SJSA1 (cell line): ENCODE data around the gene GAP43. TPM values are rescaled to one million over a fixed set of nuclear protein-coding genes. Genes with fewer than 3 reads are reported as not detected.

Source experiments
- DNase-seq, 2 experiments: peaks; one replicate each; pipeline ENCODE4 v3.0.0-alpha.2; 2015 to 2020; ENCODE audit warnings: low spot score in 2 of 2, low read depth in 1 of 2
- H3K27ac ChIP-seq: fragments of 250-450 bp; sonication (Bioruptor Pico); 2 replicates; pipeline ENCODE4 v1.5.1; 2020; ENCODE audit warnings: mild to moderate bottlenecking, moderate library complexity
- H3K27me3 ChIP-seq: fragments of 250-450 bp; sonication (Bioruptor Pico); replicated peaks from 2 replicates; pipeline ENCODE4 v1.5.1; 2020; ENCODE audit warnings: mild to moderate bottlenecking, moderate library complexity
- H3K36me3 ChIP-seq: fragments of 250-450 bp; sonication (Bioruptor Pico); 2 replicates; pipeline ENCODE4 v1.5.1; 2020; ENCODE audit warnings: mild to moderate bottlenecking
- H3K4me1 ChIP-seq: fragments of 250-450 bp; sonication (Bioruptor Pico); replicated peaks from 2 replicates; pipeline ENCODE4 v1.6.1; 2021; ENCODE audit warnings: mild to moderate bottlenecking
- H3K4me3 ChIP-seq: fragments of 250-450 bp; sonication (Bioruptor Pico); 2 replicates; pipeline ENCODE4 v1.5.1; 2020; ENCODE audit warnings: mild to moderate bottlenecking
- H3K9me3 ChIP-seq: fragments of 250-450 bp; sonication (Bioruptor Pico); replicated peaks from 2 replicates; pipeline ENCODE4 v1.5.1; 2020; ENCODE audit warnings: mild to moderate bottlenecking
- total RNA-seq: library from RNA; depleted of rRNA; stranded (reverse); fragments of >200 nt; shearing (Covaris generic); gene quantifications from 2 replicates; pipeline ENCODE4 v1.2.3, GENCODE V29; 2014

The GAP43 gene
- total RNA-seq, 1 experiment from 2014 or later, result not detected

DNA sequence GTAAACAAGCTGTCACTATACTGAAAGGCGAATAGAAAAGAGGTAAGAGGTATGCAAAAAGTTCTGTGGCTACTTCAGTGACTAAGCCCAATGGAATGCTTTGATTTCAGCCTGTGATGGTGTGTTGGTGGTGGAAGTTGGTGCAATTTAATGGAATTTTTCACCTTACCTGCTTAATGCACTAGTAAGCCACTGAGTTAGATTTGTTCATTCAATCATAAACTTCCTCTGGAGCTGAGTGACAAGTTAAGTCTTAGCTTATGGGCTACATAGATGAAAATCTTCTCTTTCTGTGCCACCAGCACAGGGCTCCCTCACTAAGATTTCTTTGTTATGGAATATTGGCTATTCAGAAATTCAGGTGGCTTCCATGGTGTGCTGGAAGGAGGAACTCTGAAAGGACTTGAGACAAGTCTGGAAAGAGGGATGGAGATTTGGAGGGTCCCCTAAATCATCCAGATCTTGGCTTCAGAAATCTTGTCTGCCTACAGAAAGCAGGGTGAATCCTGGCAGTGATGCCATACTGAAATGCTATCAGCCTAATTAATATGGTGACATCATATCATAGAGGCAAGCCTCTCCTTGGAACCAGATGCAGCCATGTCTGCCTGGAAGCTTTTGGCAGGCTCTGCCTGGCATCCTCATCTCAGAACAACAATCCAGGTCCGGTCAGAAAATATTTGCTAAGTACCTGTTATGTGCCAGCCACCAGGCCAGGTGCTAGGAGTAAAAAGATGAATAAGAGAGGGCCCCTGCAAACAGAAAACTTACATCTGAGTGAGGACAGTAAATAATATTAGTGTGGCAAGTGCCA, 8.1 kb upstream of the GAP43 start:
- no peaks in the 10 kb centered on the region for H3K36me3 ChIP-seq
- H3K4me1 ChIP-seq, result no peaks in the 10 kb centered on the region
- H3K4me3 ChIP-seq, result no peak overlapping the region
- no peaks in the 10 kb centered on the region for H3K9me3 ChIP-seq
- H3K27ac ChIP-seq, result no peak overlapping the region
- no peaks in the 10 kb centered on the region for H3K27me3 ChIP-seq
- no peak for DNase-seq

DNA sequence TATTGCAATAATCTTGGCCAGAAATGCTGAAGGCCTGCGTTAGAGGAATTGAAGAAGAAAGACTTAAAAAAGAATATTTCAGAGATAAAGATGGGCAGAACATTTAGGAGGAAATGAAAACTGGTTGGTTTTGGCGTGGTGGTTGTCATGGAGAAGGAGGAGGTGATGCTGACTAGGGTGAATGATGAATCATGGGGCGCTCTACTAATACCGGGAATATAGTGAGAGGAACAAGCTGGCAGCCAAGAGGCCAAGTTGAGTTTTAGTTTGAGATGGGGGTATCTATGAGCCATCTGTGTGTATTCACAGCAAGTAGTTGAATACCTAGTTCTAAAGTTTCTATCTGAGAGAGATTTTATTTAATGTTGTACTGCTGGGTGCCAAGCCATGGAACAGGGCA, 6.8 kb upstream of the GAP43 start:
- DNase-seq, result no peak
- Histone ChIP-seq H3K27me3 (no peaks in the 10 kb centered on the region), H3K9me3 (no peaks in the 10 kb centered on the region), H3K27ac (no peak overlapping the region), H3K4me3 (no peak overlapping the region), H3K4me1 (no peaks in the 10 kb centered on the region), H3K36me3 (no peaks in the 10 kb centered on the region)

DNA sequence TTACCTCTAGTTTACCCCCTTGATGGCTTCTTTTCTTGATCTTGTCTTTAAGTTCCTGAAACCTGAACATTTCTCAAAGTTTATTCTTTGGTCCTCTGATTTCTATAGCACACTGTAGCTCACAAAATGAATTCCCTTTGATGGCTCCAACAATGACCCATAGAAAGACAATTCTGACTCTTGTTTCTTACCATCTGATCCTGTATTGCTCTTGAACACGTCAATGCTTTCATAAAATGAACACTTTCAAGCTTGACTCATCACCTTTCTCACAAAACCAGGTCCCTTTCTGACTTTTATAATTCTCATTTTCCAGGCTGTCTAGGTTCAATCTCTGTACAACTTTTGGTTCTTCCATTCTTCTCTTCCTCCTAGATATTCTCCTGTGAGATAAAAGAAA, 5.7 kb upstream of the GAP43 start:
- no peak for DNase-seq
- no peak overlapping the region for H3K4me3 ChIP-seq
- no peaks in the 10 kb centered on the region for H3K36me3 ChIP-seq
- no peaks in the 10 kb centered on the region for H3K4me1 ChIP-seq
- no peak overlapping the region for H3K27ac ChIP-seq
- H3K27me3 ChIP-seq, result no peaks in the 10 kb centered on the region
- no peaks in the 10 kb centered on the region for H3K9me3 ChIP-seq

DNA sequence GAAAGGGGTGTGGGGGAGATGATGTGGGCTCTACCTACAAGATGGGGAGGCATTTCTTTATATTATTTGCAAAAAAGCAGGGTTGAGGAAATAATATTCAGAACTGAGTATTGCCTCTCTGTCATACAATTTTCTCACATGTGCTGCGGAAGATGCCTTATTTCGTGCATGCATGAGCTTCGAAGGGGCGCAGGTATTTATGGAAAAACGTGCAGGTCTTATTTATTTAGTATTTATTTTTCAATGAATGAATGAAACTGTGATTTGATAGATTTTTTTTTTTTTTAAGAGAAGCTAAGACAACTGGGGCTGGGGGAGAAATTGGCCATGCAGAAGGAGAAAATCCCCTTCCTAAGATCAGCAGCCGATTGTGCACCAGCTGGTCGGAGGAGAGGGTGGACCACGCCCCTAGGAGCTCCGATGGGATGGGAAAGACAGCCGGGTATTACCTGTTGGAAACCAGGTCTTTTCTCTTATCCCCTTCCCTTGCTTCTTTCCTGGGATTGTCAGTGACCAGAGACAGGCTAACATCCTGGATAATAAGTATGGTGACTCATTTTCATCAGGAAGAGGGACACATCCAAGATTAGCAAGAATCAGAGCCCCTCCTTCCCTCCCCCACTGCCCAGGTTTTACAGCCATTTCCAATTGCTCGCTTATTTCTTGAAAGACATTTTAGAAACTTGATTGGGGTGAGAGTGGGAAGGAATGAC, 875 bp downstream of the GAP43 start:
- Histone ChIP-seq H3K36me3 (no peaks in the 10 kb centered on the region), H3K27ac (no peak overlapping the region), H3K4me3 (no peak overlapping the region), H3K9me3 (no peaks in the 10 kb centered on the region), H3K4me1 (no peaks in the 10 kb centered on the region), H3K27me3 (no peaks in the 10 kb centered on the region; the same call in 1 of the 2 replicates)
- no peak for DNase-seq

- H3K4me1 ChIP-seq, result no peaks in the 10 kb centered on the region
- DNase-seq, result no peak
Measured at GRCh38 chr3:115624901-115625300, 1.6 kb downstream of the GAP43 start.

GRCh38 chr3:115626006-115626409, 2.7 kb downstream of the GAP43 start:
- H3K4me3 ChIP-seq, result no peak overlapping the region
- no peaks in the 10 kb centered on the region; the same call in none of the 2 replicates for H3K27me3 ChIP-seq
- H3K27ac ChIP-seq, result no peak overlapping the region
- no peaks in the 10 kb centered on the region for H3K4me1 ChIP-seq
- no peaks in the 10 kb centered on the region for H3K36me3 ChIP-seq
- no peaks in the 10 kb centered on the region for H3K9me3 ChIP-seq
- no peak for DNase-seq

More at GRCh38 chr3:115624901-115625300, 1.6 kb downstream of the GAP43 start:
- H3K27ac ChIP-seq, result no peak overlapping the region
- no peaks in the 10 kb centered on the region; the same call in 1 of the 2 replicates for H3K27me3 ChIP-seq
- no peaks in the 10 kb centered on the region for H3K36me3 ChIP-seq
- H3K4me3 ChIP-seq, result no peak overlapping the region
- no peaks in the 10 kb centered on the region for H3K9me3 ChIP-seq

DNA sequence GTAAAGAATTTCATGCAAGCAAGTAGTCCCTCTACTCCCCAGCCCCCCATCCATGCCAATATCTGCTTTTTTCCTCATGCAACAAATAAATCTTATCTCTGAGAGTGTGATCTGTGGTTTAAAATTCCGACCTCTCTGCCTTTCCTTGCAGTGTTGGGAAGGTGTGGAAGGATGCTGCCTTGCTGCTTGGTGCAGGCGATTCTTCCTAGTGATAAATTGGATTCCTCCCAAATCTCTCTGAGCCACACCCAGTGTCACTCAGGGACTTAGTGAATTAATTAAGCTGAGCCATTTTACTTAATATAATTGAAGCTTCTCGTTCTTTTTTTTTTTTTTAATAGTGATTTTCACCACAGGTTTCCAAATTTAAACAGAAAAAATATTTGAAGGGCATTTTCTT, 3.4 kb downstream of the GAP43 start:
- H3K4me1 ChIP-seq, result no peaks in the 10 kb centered on the region
- H3K36me3 ChIP-seq, result no peaks in the 10 kb centered on the region
- H3K27me3 ChIP-seq, result no peaks in the 10 kb centered on the region; the same call in none of the 2 replicates
- no peaks in the 10 kb centered on the region for H3K9me3 ChIP-seq
- no peak overlapping the region for H3K27ac ChIP-seq
- H3K4me3 ChIP-seq, result no peak overlapping the region
- DNase-seq, result no peak

- Histone ChIP-seq H3K36me3 (no peaks in the 10 kb centered on the region), H3K27ac (no peak overlapping the region), H3K4me3 (no peak overlapping the region), H3K9me3 (no peaks in the 10 kb centered on the region), H3K4me1 (no peaks in the 10 kb centered on the region), H3K27me3 (no peaks in the 10 kb centered on the region; the same call in none of the 2 replicates)
- no peak for DNase-seq
Measured at GRCh38 chr3:115627180-115628074, 4.1 kb downstream of the GAP43 start.

DNA sequence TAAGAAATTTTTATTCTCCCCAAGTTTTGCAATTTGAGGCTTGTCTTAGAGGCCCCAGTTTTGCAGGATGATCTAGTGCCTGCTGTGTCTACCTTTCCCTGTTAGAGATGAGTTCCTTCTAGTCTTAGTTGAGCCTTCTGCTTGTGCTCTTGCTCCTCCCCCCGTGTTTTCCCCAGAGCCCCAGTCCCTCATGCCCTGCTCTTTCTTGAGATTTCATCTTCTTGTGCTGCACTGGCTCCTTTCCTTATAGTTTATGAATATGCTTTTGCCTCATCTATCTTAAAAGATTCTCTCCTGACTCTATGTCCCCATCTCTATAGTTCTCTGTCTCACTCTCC, 4.7 kb downstream of the GAP43 start:
- DNase-seq, result no peak
- H3K27ac ChIP-seq, result no peak overlapping the region
- no peaks in the 10 kb centered on the region for H3K9me3 ChIP-seq
- H3K4me3 ChIP-seq, result no peak overlapping the region
- H3K36me3 ChIP-seq, result no peaks in the 10 kb centered on the region
- H3K4me1 ChIP-seq, result no peaks in the 10 kb centered on the region
- no peaks in the 10 kb centered on the region; the same call in none of the 2 replicates for H3K27me3 ChIP-seq

DNA sequence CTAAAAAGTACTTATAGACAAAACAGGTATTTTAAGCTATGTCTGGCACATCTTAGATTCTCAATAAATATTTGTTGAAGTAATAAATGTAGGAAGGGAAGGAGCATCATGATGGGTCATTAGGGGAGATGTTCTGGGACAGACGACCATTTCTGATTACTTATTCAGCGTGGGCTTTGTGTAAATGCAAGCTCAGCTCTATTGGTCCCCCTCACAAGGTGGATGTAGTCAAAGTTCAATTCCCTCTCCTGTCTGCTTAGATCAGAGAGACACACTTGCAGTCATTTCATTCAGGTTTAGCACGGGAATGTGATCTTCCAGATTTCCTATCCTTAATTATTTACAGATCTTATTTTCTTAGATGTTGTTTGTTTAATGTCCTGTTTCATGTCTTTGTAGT, 7.5 kb downstream of the GAP43 start:
- no peaks in the 10 kb centered on the region; the same call in 1 of the 2 replicates for H3K27me3 ChIP-seq
- no peak overlapping the region for H3K27ac ChIP-seq
- no peaks in the 10 kb centered on the region for H3K4me1 ChIP-seq
- no peaks in the 10 kb centered on the region for H3K36me3 ChIP-seq
- DNase-seq, result no peak
- no peaks in the 10 kb centered on the region for H3K9me3 ChIP-seq
- no peak overlapping the region for H3K4me3 ChIP-seq

GRCh38 chr3:115632026-115632425, 8.7 kb downstream of the GAP43 start:
- Histone ChIP-seq H3K27me3 (no peaks in the 10 kb centered on the region; the same call in 1 of the 2 replicates), H3K9me3 (no peaks in the 10 kb centered on the region), H3K27ac (no peak overlapping the region), H3K4me1 (no peaks in the 10 kb centered on the region), H3K4me3 (no peak overlapping the region), H3K36me3 (no peaks in the 10 kb centered on the region)
- DNase-seq, result no peak

GRCh38 chr3:115633467-115633866, 10.2 kb downstream of the GAP43 start:
- no peak overlapping the region for H3K4me3 ChIP-seq
- no peaks in the 10 kb centered on the region for H3K4me1 ChIP-seq
- H3K27ac ChIP-seq, result no peak overlapping the region
- H3K36me3 ChIP-seq, result no peaks in the 10 kb centered on the region
- DNase-seq, result no peak
- H3K27me3 ChIP-seq, result no peaks in the 10 kb centered on the region; the same call in 1 of the 2 replicates
- H3K9me3 ChIP-seq, result no peaks in the 10 kb centered on the region

DNA sequence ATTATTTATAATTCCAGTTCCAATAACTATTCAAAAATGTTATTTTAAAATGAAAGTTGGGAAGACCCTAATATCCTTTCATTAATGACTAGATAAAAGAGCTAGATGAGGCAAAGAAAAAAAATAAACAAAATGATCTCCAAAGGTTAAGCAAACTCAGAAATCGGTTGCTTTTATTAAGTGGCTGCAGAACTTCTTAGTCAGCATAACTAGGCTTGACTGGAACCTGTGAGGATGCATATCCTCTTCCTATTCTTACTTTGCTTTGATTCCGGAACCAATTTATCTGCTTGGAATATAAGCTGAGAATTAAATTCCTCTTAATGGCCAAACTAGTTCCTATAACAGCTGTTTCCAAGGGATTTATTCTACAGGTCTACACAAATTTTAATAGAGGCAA, 10.7 kb downstream of the GAP43 start:
- Histone ChIP-seq H3K9me3 (no peaks in the 10 kb centered on the region), H3K4me1 (no peaks in the 10 kb centered on the region), H3K27me3 (no peaks in the 10 kb centered on the region; the same call in 1 of the 2 replicates), H3K27ac (no peak overlapping the region), H3K36me3 (no peaks in the 10 kb centered on the region), H3K4me3 (no peak overlapping the region)
- no peak for DNase-seq
